DOHH2 (cell line): ENCODE data around the gene B3GNT9.

Experiments used
- H3F3A ChIP-seq: fragments of 200-600 bp; sonication (generic), shearing (Covaris generic); 2 replicates; pipeline ENCODE4 v1.6.0; 2016; ENCODE audit warnings: antibody characterized with exemption, mild to moderate bottlenecking; ENCODE audit not compliant: control insufficient read depth, insufficient read depth
- H3K27ac ChIP-seq: fragments of 200-600 bp; sonication (generic); 2 replicates; pipeline ENCODE4 v1.5.1; 2014; ENCODE audit warnings: low read depth, mild to moderate bottlenecking, low read length, moderate library complexity
- H3K27me3 ChIP-seq: fragments of 200-600 bp; sonication (generic); 2 replicates; pipeline ENCODE4 v1.6.1; 2014; ENCODE audit warnings: mild to moderate bottlenecking, low read length, mixed read lengths; ENCODE audit not compliant: control insufficient read depth
- H3K36me3 ChIP-seq: fragments of 200-600 bp; sonication (generic); 2 replicates; pipeline ENCODE4 v1.6.1; 2014; ENCODE audit warnings: mild to moderate bottlenecking, low read length, moderate library complexity, mixed read lengths; ENCODE audit not compliant: control insufficient read depth
- H3K4me1 ChIP-seq: fragments of 200-600 bp; sonication (generic); 2 replicates; pipeline ENCODE4 v1.6.1; 2014; ENCODE audit warnings: mild to moderate bottlenecking, low read length, mixed read lengths; ENCODE audit not compliant: control insufficient read depth
- H3K4me2 ChIP-seq: fragments of 200-600 bp; sonication (generic); 2 replicates; pipeline ENCODE4 v1.6.0; 2014; ENCODE audit warnings: mild to moderate bottlenecking, low read length, moderate library complexity
- H3K4me3 ChIP-seq: fragments of 200-600 bp; sonication (generic); 2 replicates; pipeline ENCODE4 v1.5.1; 2014; ENCODE audit warnings: mild to moderate bottlenecking, low read length, mixed read lengths
- H3K79me2 ChIP-seq: fragments of 200-600 bp; sonication (generic); 2 replicates; pipeline ENCODE4 v1.6.1; 2014; ENCODE audit warnings: mild to moderate bottlenecking, low read length, mixed read lengths; ENCODE audit not compliant: control insufficient read depth
- H3K9me2 ChIP-seq: fragments of 200-600 bp; sonication (generic); replicated peaks from 2 replicates; pipeline ENCODE4 v1.6.1; 2014; ENCODE audit warnings: mild to moderate bottlenecking, low read length, mixed read lengths; ENCODE audit not compliant: control insufficient read depth
- H3K9me3 ChIP-seq: fragments of 200-600 bp; sonication (generic); 2 replicates; pipeline ENCODE4 v1.6.1; 2014; ENCODE audit warnings: antibody characterized with exemption, low read length, mixed read lengths; ENCODE audit not compliant: control insufficient read depth, insufficient read depth
- H4K20me1 ChIP-seq: fragments of 200-600 bp; sonication (generic); 2 replicates; pipeline ENCODE4 v1.6.0; 2014; ENCODE audit warnings: low read depth, mild to moderate bottlenecking, antibody characterized with exemption, low read length, moderate library complexity; ENCODE audit not compliant: control insufficient read depth, insufficient read depth
- EZH2phosphoT487 ChIP-seq: fragments of 200-600 bp; sonication (generic); IDR thresholded peaks from 2 replicates; pipeline ENCODE4 v1.6.1; 2017; ENCODE audit warnings: borderline replicate concordance, mild to moderate bottlenecking, antibody characterized with exemption, low read length, moderate library complexity, mixed read lengths
- TF ChIP-seq, protein P1 (sequence below): fragments of 200-600 bp; sonication (generic); IDR thresholded peaks from one replicate; pipeline ENCODE4 v1.5.1; 2014; ENCODE audit warnings: antibody characterized with exemption, mild to moderate bottlenecking, low read depth, low read length; ENCODE audit not compliant: poor library complexity, severe bottlenecking

B3GNT9 gene

DNA sequence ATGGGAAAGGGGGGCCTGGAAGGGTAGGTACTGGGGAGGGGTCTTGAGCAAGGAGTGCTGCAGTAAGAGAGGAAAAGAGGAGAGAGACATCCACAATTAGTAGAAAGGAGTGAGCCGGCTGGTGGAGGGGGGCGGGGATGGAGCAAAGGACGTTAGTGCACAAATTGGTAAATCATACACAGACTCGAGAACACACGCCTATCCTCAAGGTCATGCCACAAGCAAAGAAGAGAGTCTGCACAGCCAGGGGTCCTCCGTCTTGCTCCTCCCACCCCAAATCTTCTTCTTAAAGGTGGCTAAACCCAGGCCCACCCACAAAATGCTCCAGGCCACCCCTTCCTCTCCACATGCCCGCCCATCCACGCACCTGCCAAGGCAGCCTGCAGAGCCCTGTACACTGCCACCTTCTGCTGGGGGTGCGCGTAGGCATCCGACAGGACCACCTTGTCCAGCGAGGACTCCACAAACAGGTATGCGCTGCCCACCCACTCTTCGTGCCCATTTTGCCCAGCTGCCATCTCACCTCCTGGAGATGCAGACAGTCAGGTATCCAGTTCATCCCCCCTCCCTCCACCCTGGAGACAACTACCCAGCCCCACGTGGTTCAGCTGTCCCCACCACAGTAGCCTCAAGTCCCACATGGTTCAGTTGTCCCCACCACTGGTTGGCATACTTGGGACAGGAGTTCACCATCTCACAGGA lies 5.5 kb upstream of the B3GNT9 start:
- no peak overlapping the region for H3K27ac ChIP-seq
- no peaks in the 10 kb centered on the region for H3K79me2 ChIP-seq
- H3K4me3 ChIP-seq: no peak overlapping the region
- peaks cover 9% of the 10 kb centered on the region; the same call in 1 of the 2 replicates for H4K20me1 ChIP-seq
- peaks cover 17% of the 10 kb centered on the region for H3K27me3 ChIP-seq
- peaks cover 13% of the 10 kb centered on the region for H3F3A ChIP-seq
- peaks cover 31% of the 10 kb centered on the region for H3K4me1 ChIP-seq
- TF ChIP-seq, protein P1, sequence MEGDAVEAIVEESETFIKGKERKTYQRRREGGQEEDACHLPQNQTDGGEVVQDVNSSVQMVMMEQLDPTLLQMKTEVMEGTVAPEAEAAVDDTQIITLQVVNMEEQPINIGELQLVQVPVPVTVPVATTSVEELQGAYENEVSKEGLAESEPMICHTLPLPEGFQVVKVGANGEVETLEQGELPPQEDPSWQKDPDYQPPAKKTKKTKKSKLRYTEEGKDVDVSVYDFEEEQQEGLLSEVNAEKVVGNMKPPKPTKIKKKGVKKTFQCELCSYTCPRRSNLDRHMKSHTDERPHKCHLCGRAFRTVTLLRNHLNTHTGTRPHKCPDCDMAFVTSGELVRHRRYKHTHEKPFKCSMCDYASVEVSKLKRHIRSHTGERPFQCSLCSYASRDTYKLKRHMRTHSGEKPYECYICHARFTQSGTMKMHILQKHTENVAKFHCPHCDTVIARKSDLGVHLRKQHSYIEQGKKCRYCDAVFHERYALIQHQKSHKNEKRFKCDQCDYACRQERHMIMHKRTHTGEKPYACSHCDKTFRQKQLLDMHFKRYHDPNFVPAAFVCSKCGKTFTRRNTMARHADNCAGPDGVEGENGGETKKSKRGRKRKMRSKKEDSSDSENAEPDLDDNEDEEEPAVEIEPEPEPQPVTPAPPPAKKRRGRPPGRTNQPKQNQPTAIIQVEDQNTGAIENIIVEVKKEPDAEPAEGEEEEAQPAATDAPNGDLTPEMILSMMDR: no peak
- no peak for TF ChIP-seq EZH2phosphoT487
- H3K4me2 ChIP-seq: no peak overlapping the region
- H3K36me3 ChIP-seq: no peaks in the 10 kb centered on the region
- H3K9me3 ChIP-seq: no peaks in the 10 kb centered on the region
- no peaks in the 10 kb centered on the region for H3K9me2 ChIP-seq

DNA sequence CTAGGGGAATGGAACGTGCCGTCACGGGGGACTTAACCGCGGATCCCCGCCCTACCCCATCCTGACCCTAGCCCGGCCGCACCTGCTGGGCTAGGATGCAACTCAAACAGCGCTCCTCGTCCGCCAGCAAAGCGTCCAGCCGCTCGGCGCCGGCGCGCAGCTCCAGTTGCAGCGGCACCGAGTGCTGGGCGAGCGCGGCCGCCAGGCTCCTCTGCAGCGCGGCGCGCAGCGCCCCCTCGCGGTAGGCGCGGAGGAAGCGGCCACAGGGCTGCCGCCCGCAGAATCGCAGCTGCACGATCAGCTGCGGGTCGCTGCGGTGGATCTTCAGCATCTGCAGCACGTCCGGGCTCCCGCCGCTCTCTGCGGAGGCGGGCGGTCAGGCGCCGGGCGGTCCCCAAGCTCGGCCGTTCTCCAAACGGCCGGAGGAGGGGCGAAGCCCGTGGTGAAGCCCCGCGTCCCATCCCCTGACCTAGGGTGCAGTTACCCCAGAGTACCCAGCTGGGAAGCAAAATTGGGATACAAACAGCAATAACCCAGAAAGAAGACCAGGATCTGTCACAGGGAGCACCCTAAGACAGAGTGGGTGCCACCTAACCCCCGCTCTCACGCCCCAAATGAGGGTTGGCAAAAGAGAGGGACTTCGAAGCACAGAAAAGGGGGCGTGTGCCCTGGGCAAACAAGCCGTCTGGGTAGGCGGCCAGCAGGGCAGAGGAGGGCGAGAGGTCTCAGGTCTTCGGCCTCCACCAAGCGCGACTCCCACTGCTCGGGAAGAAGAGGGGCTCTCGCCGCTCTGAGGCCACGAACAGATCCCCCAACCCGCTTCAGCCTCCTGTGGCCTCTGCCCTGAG lies 4.7 kb upstream of the B3GNT9 start:
- H3K36me3 ChIP-seq: no peaks in the 10 kb centered on the region
- H3K4me3 ChIP-seq: 0 out of 2 replicates have a peak overlapping the region, but pooled peaks have one; percentile 31

DNA sequence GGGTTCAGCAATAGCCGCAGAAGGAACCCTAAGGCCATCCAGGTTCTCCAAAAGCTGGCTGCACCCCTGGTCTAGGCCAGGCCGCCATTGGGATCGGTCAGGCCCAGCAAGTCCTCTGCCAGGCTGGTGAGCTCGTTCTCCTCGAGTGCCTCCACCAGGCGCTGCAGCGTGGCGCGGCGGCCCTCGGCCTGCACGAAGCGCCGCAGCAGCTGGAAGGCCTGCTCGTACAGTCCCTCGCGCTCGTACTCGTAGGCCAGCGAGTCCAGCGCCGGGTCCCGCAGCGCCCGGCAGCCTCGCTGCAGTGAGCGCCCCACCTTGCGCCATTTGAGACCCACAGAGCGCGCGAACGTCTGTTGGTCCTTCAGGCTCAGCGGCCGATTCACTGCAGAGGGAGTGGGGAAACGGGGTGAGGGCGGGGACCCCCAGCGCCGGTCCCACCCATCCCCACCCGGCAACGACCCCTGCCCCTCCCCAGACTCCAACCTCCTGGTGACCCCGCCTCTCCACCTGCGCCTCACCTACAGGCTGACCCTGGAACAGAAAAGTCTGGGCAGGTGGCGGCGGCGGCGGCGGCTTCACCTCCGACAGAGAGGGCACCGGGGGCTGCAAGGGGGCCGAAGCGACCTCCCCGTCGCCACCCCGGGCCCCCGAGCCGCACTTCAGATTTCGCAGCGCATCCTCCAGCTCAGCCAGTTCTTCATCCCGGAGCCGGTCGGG lies 3.9 kb upstream of the B3GNT9 start:
- no peaks in the 10 kb centered on the region for H3K36me3 ChIP-seq
- H3K9me2 ChIP-seq: no peaks in the 10 kb centered on the region
- H3F3A ChIP-seq: peaks cover 13% of the 10 kb centered on the region
- H3K27ac ChIP-seq: no peak overlapping the region
- peak overlapping the region; percentile 55 for H3K4me2 ChIP-seq
- H4K20me1 ChIP-seq: peaks cover 9% of the 10 kb centered on the region; the same call in 1 of the 2 replicates
- 0 out of 2 replicates have a peak overlapping the region, but pooled peaks have one; percentile 31 for H3K4me3 ChIP-seq
- no peaks in the 10 kb centered on the region for H3K9me3 ChIP-seq
- peaks cover 30% of the 10 kb centered on the region for H3K4me1 ChIP-seq
- peaks cover 23% of the 10 kb centered on the region for H3K27me3 ChIP-seq
- no peaks in the 10 kb centered on the region for H3K79me2 ChIP-seq
- TF ChIP-seq, protein P1: no peak
- no peak for TF ChIP-seq EZH2phosphoT487

More for the DNA sequence above, 4.7 kb upstream of the B3GNT9 start:
- Histone ChIP-seq H3K4me2 (peak overlapping the region; percentile 55), H3K9me3 (no peaks in the 10 kb centered on the region), H3K79me2 (no peaks in the 10 kb centered on the region), H3K9me2 (no peaks in the 10 kb centered on the region), H3K27me3 (peaks cover 23% of the 10 kb centered on the region), H3K27ac (no peak overlapping the region), H3F3A (peaks cover 13% of the 10 kb centered on the region), H3K4me1 (peaks cover 30% of the 10 kb centered on the region), H4K20me1 (peaks cover 9% of the 10 kb centered on the region; the same call in 1 of the 2 replicates)
- TF ChIP-seq, protein P1: peak; percentile 96
- no peak for TF ChIP-seq EZH2phosphoT487
